Caco-2 (cell line): Measurements from ENCODE around the gene MCRS1. TPM values are rescaled to one million over a fixed set of nuclear protein-coding genes. Genes with fewer than 3 reads are reported as not detected.

ENCODE experiments used
- BruUV-seq: library from RNA; stranded (reverse); fragments of 400-500 nt; replicated peaks from 2 replicates; lab custom pipeline; 2021; lab: Mats Ljungman, UMichigan
- CTCF ChIA-PET: fragments of 300-600 bp; sonication (Branson Sonifier 250); formaldehyde crosslinking; loops from one replicate; lab custom pipeline; 2022; ENCODE audit warnings: antibody characterized with exemption; lab: Charles Lee
- POLR2A ChIA-PET: fragments of 300-600 bp; sonication (Branson Sonifier 250); formaldehyde crosslinking; loops from one replicate; lab custom pipeline; 2022; ENCODE audit warnings: antibody characterized with exemption; lab: Charles Lee
- DNase-seq, 2 experiments: peaks; one replicate each; pipeline versions ENCODE4 v3.0.0 to v3.0.0-alpha.2; 2020 to 2022
- H3K27me3 ChIP-seq: replicated peaks from 2 replicates; pipeline ENCODE4 v1.6.0; 2011; ENCODE audit warnings: low read length; ENCODE audit not compliant: control insufficient read depth, insufficient read depth
- H3K36me3 ChIP-seq: 2 replicates; pipeline ENCODE4 v1.5.1; 2011; ENCODE audit warnings: low read length; ENCODE audit not compliant: control insufficient read depth, insufficient read depth
- H3K4me1 ChIP-seq: fragments of 250-450 bp; sonication (Bioruptor Pico); 2 replicates; pipeline ENCODE4 v1.5.1; 2020; ENCODE audit warnings: mild to moderate bottlenecking
- H3K4me3 ChIP-seq: 2 replicates; pipeline ENCODE4 v1.5.1; 2011; ENCODE audit warnings: low read depth, mild to moderate bottlenecking, control low read depth, low read length
- H3K9me3 ChIP-seq: fragments of 250-450 bp; sonication (Bioruptor Pico); 2 replicates; pipeline ENCODE4 v1.5.1; 2020; ENCODE audit warnings: mild to moderate bottlenecking, moderate library complexity
- H3K27ac Mint-ChIP-seq: one replicate; pipeline ENCODE4 v1.8.0; 2022; ENCODE audit warnings: mixed read lengths; ENCODE audit not compliant: unreplicated experiment
- H3K27me3 Mint-ChIP-seq: one replicate; pipeline ENCODE4 v1.8.0; 2022; ENCODE audit warnings: mixed read lengths; ENCODE audit not compliant: insufficient read depth, unreplicated experiment
- H3K36me3 Mint-ChIP-seq: one replicate; pipeline ENCODE4 v1.8.0; 2022; ENCODE audit warnings: mild to moderate bottlenecking, mixed read lengths; ENCODE audit not compliant: insufficient read depth, unreplicated experiment
- H3K4me1 Mint-ChIP-seq: one replicate; pipeline ENCODE4 v1.8.0; 2022; ENCODE audit warnings: low read depth, mixed read lengths; ENCODE audit not compliant: unreplicated experiment
- H3K4me3 Mint-ChIP-seq: one replicate; pipeline ENCODE4 v1.8.0; 2022; ENCODE audit warnings: mild to moderate bottlenecking, moderate library complexity, mixed read lengths; ENCODE audit not compliant: unreplicated experiment
- H3K9me3 Mint-ChIP-seq: one replicate; pipeline ENCODE4 v1.8.0; 2022; ENCODE audit warnings: mixed read lengths; ENCODE audit not compliant: unreplicated experiment
- CTCF ChIP-seq, 2 experiments: fragments of 200-600 bp in 1 of 2; IDR thresholded peaks; 1 replicate in 1 of 2; 2 replicates in 1 of 2; pipeline versions ENCODE4 v1.5.1 to v1.8.0; 2011 to 2022; ENCODE audit warnings: antibody characterized with exemption in 1 of 2, control low read depth in 1 of 2, inconsistent platforms in 1 of 2, low read depth in 1 of 2, low read length in 1 of 2, mild to moderate bottlenecking in 1 of 2, moderate library complexity in 1 of 2; ENCODE audit not compliant: insufficient read depth in 1 of 2, severe bottlenecking in 1 of 2, unreplicated experiment in 1 of 2
- intact Hi-C: fragments of 100-400 bp; cut with micrococcal nuclease; formaldehyde crosslinking; loops from one replicate; pipeline ENCODE4 v1.10.0; 2022; ENCODE audit not compliant: unreplicated experiment
- total RNA-seq: library from RNA; stranded (reverse); gene quantifications from 2 replicates; pipeline ENCODE4 v1.2.3, GENCODE V29; 2022

Gene MCRS1
- total RNA-seq, 1 experiment from 2014 or later, result 122 TPM

GRCh38 chr12:49550693-49551252 lies 17.2 kb downstream of the MCRS1 start:
- H3K36me3 Mint-ChIP-seq, result no peaks in the 10 kb centered on the region
- TF ChIP-seq CTCF (IDR thresholded peaks at IDR 0.05; ENCODE audit: insufficient read depth in 1 of 2, low read depth in 1 of 2, low read length in 1 of 2, severe bottlenecking in 1 of 2, unreplicated experiment in 1 of 2), result no peak
- H3K9me3 Mint-ChIP-seq, result no peaks in the 10 kb centered on the region
- H3K9me3 ChIP-seq, result no peaks in the 10 kb centered on the region; the same call in 1 of the 2 replicates
- H3K4me1 ChIP-seq, result peaks cover 3% of the 10 kb centered on the region; the same call in 1 of the 2 replicates
- DNase-seq, result no peak
- no peaks in the 10 kb centered on the region for H3K36me3 ChIP-seq
- no peaks in the 10 kb centered on the region for H3K27me3 ChIP-seq
- no peaks in the 10 kb centered on the region for H3K4me1 Mint-ChIP-seq
- ChIA-PET CTCF (interaction anchor here (0.6 to 1.7 kb wide), 5 partner anchors 30 to 281 kb away, joined by 3 to 13 read pairs (median 4); no protein-coding TSS in a partner anchor), POLR2A (no interaction called here)
- no peaks in the 10 kb centered on the region for H3K27me3 Mint-ChIP-seq
- no peak overlapping the region for H3K27ac Mint-ChIP-seq
- no peak overlapping the region for H3K4me3 ChIP-seq
- no TSS peak for BruUV-seq
- H3K4me3 Mint-ChIP-seq, result no peak overlapping the region
- intact Hi-C loops, result no loop called here

- H3K9me3 ChIP-seq, result no peaks in the 10 kb centered on the region; the same call in 1 of the 2 replicates
- H3K4me1 Mint-ChIP-seq, result no peaks in the 10 kb centered on the region
- H3K27ac Mint-ChIP-seq, result no peak overlapping the region
- no peak for TF ChIP-seq CTCF (IDR thresholded peaks at IDR 0.05; ENCODE audit: insufficient read depth in 1 of 2, low read depth in 1 of 2, low read length in 1 of 2, severe bottlenecking in 1 of 2, unreplicated experiment in 1 of 2)
- H3K4me3 ChIP-seq, result no peak overlapping the region
- no peaks in the 10 kb centered on the region for H3K9me3 Mint-ChIP-seq
- ChIA-PET POLR2A (no interaction called here), CTCF (interaction anchor here (0.6 to 1.7 kb wide), 4 partner anchors 31 to 218 kb away, joined by 3 to 13 read pairs (median 4); no protein-coding TSS in a partner anchor)
- no peaks in the 10 kb centered on the region for H3K36me3 ChIP-seq
- no peaks in the 10 kb centered on the region for H3K27me3 Mint-ChIP-seq
- BruUV-seq, result no TSS peak
- peaks cover 3% of the 10 kb centered on the region; the same call in 1 of the 2 replicates for H3K4me1 ChIP-seq
- no peak overlapping the region for H3K4me3 Mint-ChIP-seq
- no peak for DNase-seq
- no peaks in the 10 kb centered on the region for H3K36me3 Mint-ChIP-seq
- H3K27me3 ChIP-seq, result no peaks in the 10 kb centered on the region
- intact Hi-C loops, result no loop called here
Observed at GRCh38 chr12:49549735-49550692, 17.9 kb downstream of the MCRS1 start.
